KOPT-K1 (cell line): ENCODE data around the gene NUP93.
"Not testable (repeated sequence)": the region's sequence is repeated elsewhere in the genome, so short reads cannot be mapped to it uniquely, and the experiment has no call there.

Experiments
- H3K27ac ChIP-seq: fragments of 200-600 bp; sonication (generic); 2 replicates; pipeline ENCODE4 v1.5.1; 2016; ENCODE audit warnings: antibody characterized with exemption, mild to moderate bottlenecking, low read depth, low read length; ENCODE audit not compliant: poor library complexity, severe bottlenecking
- H3K36me3 ChIP-seq: fragments of 200-600 bp; sonication (generic); 2 replicates; pipeline ENCODE4 v1.5.1; 2017; ENCODE audit warnings: antibody characterized with exemption, mild to moderate bottlenecking, low read length, moderate library complexity; ENCODE audit not compliant: insufficient read depth
- H3K9me3 ChIP-seq: fragments of 200-600 bp; sonication (generic); 2 replicates; pipeline ENCODE4 v1.5.1; 2017; ENCODE audit warnings: antibody characterized with exemption, low read length, mild to moderate bottlenecking; ENCODE audit not compliant: insufficient read depth, poor library complexity, severe bottlenecking

NUP93 gene

GRCh38 chr16:56726283-56726682, 3.6 kb upstream of the NUP93 start:
- Histone ChIP-seq H3K27ac (no peak overlapping the region), H3K36me3 (no peaks in the 10 kb centered on the region), H3K9me3 (no peaks in the 10 kb centered on the region)

DNA sequence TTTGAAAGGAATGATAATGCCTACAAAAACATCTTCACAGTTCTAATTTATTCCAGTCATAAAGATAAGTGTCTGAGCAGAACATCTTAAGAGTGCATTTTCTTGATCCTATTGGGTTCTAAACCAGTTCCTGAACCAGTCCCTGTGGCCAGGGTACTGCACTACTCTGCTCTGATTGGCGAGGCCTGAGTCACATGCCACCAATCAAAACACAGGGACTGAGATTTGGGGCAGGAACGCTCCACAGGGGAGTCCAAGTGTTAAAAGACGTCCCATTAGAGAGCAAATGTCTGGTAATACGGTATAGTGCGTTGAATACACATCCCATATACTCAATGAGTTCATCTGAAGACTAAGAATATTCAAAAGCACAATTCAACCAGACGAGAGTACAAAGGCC, 3.0 kb upstream of the NUP93 start:
- H3K27ac ChIP-seq = no peak overlapping the region
- H3K36me3 ChIP-seq = no peaks in the 10 kb centered on the region
- no peaks in the 10 kb centered on the region for H3K9me3 ChIP-seq

DNA sequence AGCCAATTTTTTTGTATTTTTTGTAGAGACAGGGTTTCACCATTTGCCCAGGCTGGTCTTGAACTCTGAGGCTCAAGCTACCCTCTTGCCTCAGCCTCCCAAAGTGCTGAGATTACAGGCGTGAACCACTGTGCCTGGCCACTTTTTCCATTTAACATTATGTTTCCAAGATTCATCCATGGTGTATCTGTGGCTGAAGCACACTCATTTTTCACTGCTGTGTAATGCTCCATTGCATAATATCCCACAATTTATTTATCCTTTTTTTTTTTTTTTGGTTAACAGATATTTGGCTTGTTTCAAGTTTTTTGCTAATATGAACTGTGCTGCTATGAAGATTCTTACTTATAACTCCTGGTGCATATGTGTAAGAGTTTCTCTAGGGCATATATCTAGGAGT, 1.9 kb upstream of the NUP93 start:
- Histone ChIP-seq H3K36me3 (no peaks in the 10 kb centered on the region), H3K9me3 (no peaks in the 10 kb centered on the region), H3K27ac (no peak overlapping the region)

DNA sequence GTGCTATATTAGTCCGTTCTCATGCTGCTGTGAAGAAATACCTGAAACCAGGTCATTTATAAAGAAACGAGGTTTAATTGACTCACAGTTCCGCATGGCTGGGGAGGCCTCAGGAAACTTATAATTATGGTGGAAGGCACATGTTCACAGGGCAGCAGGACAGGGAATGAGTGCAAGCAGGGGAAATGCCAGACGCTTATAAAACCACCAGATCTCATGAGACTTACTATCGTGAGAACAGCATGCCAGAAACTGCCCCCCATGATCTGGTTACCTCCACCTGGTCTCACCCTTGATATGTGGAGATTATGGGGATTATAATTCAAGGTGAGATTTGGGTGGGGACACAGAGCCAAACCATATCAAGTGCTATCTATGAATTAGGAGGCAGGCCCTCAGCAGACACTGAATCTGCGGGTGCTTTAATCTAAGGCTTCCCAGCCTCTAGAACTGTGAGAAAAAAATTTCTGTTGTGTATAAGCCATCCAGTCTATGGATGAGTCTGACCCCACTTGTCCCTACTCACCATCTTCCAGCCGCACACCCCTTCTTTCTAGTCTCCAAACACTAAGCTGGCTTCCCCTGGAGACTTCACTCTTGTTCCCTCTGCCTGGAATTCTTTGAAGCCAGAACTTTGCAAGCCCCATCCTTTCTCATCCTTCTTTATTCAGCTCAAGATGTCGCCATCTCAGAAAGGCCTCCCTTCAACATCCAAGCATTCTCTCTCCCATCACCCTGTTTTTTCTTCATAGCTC, 772 bp upstream of the NUP93 start:
- Histone ChIP-seq H3K27ac (peak overlapping the region; percentile 75), H3K36me3 (no peaks in the 10 kb centered on the region), H3K9me3 (no peaks in the 10 kb centered on the region)

DNA sequence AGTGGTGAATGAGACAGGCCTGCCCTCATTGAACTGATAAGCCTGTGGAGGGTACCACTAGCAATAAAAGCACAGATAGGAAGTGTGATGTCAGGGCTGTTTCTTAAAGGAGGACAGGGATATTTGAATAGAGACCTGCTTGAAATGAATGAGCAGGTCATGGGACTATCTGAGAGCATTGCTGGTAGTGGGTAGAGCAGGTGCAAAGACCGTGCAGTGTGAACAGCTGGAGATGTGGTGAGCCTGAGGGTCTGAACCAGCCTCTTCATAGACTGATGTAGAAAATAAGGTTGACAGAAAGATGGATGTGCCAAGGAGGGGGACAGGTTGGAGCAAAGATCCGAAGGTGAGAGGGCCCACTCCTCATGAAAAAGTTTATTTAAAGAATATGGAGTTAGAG, 2.4 kb downstream of the NUP93 start:
- no peaks in the 10 kb centered on the region for H3K9me3 ChIP-seq
- H3K36me3 ChIP-seq = peaks cover 14% of the 10 kb centered on the region
- no peak overlapping the region for H3K27ac ChIP-seq

DNA sequence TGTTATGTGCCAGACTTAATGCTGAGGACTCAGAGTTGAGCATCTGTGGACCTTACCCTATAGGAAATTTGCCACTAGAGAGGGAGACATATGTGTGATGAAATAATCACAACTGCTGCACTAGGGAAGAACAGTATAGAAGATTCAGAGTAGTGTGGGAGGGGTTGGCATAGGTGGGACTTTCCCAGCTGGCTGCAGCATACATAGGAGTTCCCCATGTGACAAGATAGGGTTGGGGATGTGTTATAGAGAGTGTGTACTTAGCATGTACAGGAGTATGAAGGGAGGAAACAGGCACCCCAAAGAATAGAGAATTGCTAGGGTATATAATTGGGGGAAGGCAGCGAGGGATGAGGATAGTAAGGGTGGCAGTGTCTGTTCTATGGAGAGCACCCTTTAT, 2.9 kb downstream of the NUP93 start:
- H3K36me3 ChIP-seq = peaks cover 18% of the 10 kb centered on the region
- no peaks in the 10 kb centered on the region for H3K9me3 ChIP-seq
- no peak overlapping the region for H3K27ac ChIP-seq

DNA sequence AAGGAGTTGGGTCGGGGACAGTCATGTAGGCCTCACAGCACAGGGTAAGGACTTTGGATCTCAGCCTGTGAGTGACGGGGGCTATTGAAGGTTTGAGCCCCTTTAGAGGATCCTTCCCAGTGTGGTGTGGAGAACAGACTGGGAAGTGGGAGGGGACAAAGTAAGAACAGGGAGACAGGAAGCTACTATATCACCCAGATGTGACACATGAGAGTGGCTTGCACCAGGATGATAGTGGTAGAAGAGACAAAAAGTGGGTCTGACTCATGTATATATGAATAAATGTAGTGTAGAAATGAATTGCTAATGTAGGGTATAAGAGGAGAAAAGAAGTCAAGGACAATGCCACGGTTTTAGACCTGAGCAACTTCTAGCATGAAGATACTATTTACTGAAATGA, 4.5 kb downstream of the NUP93 start:
- Histone ChIP-seq H3K9me3 (no peaks in the 10 kb centered on the region), H3K27ac (no peak overlapping the region), H3K36me3 (peaks cover 21% of the 10 kb centered on the region)

DNA sequence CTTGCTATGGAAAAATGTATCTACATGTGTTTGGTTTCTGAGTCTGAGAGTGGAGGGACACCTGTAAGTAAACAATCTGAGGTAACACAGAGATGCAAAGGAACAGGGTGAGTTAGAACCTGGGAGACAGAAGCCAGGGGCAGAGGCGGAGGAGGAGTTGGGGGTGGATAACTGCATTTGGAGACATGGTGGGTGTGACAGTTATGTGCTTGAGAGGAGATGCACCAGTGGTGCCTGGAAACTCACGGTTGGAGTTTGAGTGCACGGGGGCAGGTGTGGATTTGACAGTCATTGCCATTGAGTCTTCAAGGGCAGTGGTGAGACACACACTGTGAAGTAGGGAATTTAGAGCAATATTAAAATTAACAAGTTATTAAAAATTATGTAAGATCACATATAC, 6.5 kb downstream of the NUP93 start:
- H3K36me3 ChIP-seq = peaks cover 21% of the 10 kb centered on the region
- no peaks in the 10 kb centered on the region for H3K9me3 ChIP-seq
- H3K27ac ChIP-seq = no peak overlapping the region

DNA sequence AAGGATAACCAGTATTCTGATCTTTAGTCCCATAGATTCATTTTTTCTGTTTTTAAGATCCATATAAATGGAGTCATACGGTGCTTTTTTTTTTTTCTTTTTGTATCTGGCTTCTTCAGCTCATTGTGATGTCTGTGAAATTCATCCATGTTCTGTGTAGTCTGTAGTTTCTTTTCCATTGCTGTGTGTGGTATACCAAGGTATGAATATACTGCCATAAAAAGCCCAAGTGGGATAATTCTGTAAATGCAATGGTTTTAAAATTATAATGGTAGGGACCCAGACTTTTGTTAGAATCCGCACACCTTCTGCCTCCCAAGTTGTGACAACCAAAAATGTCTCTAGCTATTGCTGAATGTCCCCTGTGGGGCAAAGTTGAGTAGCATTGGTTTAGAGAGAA, 7.6 kb downstream of the NUP93 start:
- Histone ChIP-seq H3K27ac (no peak overlapping the region), H3K36me3 (peaks cover 21% of the 10 kb centered on the region), H3K9me3 (no peaks in the 10 kb centered on the region)

DNA sequence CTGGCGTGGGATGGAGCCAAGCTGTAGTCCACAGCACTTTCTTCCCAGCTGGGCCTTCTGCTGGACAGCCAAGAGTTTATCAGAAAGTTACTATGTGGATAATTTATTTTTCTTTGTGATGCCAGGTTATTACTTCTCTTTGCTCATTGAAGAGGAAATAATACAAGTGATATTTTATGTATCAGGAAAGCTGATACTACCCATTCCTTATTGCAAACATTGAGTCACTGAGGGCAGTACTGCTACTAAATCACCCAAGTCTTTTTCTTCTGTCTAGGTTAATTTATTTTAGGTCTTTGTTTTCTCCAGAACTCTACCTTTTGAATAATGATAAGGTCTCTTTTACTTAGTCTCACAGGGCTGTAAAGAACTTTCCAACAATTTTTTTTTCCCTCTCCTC, 8.3 kb downstream of the NUP93 start:
- no peaks in the 10 kb centered on the region for H3K9me3 ChIP-seq

DNA sequence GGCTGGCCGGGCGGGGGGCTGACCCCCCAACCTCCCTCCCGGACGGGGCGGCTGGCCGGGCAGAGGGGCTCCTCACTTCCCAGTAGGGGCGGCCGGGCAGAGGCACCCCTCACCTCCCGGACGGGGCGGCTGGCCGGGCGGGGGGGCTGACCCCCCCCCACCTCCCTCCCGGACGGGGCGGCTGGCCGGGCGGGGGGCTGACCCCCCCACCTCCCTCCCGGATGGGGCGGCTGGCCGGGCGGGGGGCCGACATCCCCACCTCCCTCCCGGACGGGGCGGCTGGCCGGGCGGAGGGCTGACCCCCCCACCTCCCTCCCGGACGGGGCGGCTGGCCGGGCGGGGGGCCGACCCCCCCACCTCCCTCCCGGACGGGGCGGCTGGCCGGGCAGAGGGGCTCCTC, 9.4 kb downstream of the NUP93 start:
- not testable (repeated sequence) for H3K9me3 ChIP-seq, H3K27ac ChIP-seq
- H3K36me3 ChIP-seq = peaks cover 21% of the 10 kb centered on the region

More for the DNA sequence above, 8.3 kb downstream of the NUP93 start:
- Histone ChIP-seq H3K36me3 (peaks cover 21% of the 10 kb centered on the region), H3K27ac (no peak overlapping the region)

DNA sequence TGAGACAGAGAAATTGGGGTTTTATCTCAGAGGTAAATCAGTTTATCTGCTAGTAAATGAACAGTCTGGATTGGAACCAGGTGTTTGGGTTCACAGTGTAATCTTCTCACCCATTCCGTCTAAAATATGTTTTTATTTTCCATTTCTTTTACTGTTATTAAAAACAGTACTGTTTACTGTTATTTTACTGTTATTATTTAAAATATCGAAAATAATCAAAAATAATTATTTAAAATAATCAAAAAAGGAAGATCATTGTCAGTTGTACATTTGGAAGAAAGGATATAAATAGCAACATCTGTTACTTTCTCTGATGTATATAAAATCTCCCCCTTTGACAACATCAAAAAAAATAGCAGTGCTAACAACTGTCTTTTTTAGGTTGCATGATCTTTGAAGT, 11.5 kb downstream of the NUP93 start:
- H3K9me3 ChIP-seq = no peaks in the 10 kb centered on the region
- peaks cover 13% of the 10 kb centered on the region for H3K36me3 ChIP-seq
- H3K27ac ChIP-seq = no peak overlapping the region

DNA sequence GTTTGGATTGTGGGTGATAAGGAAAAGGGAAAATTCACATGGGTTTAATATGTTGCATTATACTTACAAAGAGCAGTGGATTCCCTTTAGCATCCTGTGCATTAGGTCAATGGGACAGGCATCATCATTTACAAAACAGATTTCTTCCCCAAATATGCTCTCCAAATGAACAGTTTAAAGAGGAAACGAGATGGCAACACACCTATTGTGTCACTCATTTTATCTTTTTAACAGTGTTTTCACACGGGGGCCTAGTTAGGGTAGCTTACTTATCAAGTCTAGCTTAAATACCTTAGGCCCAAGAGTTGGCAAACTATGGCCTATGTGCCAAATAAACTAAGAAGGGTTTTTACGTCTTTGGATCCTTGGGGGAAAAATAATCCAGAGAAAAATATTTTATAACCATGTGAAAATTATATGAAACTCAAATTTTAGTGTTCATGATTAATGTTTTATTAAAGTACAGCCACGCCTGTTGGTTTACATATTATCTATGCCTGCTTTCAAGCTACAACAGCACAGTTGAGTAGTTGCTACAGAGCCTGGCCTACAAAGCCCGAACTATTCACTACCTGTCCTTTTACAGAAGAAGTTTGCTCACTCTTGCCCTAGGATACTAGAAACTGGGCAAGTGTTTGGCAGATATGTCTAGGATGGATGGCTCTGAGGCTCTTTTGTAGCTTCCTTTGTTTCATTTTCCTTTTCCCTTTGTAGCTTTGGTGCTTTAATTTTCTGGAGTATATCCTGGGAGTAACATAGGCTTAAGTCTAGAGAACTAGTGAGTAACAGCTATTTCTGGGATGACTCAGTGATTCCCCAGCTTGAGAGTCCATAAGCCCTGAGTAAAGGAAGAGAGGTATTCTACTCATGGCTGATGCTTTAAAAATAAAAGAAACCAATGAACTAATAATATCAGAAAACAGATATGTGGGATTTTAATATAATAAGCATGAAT, 12.4 kb downstream of the NUP93 start:
- Histone ChIP-seq H3K27ac (no peak overlapping the region), H3K9me3 (no peaks in the 10 kb centered on the region), H3K36me3 (peaks cover 7% of the 10 kb centered on the region; the same call in 1 of the 2 replicates)

DNA sequence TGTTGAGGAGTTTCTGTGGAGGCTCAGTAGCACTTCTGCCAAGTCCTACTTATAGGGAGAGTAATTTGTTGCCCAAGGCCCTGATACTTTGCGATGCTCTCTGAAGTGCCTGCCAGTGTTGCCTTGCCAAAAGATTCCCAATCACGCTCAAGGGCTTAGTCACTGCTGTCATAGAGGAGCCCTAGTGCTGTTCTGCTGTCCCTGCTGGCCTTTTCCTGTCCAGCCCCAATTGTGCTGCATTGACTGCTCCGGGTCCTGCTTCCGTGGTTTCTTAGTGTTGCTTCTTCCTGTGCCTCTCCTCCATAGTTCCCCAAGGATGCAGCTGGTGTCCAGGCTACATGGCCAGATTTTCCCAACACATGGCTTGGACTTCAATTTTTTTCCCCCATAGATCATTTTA, 13.9 kb downstream of the NUP93 start:
- H3K36me3 ChIP-seq = peaks cover 13% of the 10 kb centered on the region
- H3K9me3 ChIP-seq = no peaks in the 10 kb centered on the region
- no peak overlapping the region for H3K27ac ChIP-seq

GRCh38 chr16:56744996-56745640, 15.2 kb downstream of the NUP93 start:
- Histone ChIP-seq H3K27ac (no peak overlapping the region), H3K9me3 (no peaks in the 10 kb centered on the region), H3K36me3 (peaks cover 26% of the 10 kb centered on the region)
